Renal pelvis (tissue), 12 donors: ENCODE data around the gene GHR. TPM values are rescaled to one million over a fixed set of nuclear protein-coding genes. Genes with fewer than 3 reads are reported as not detected.

Experiments used
- DNase-seq: peaks from one replicate; pipeline ENCODE4 v3.0.0-alpha.2; 2013
- long read RNA-seq, 16 experiments: transcript quantifications; one replicate each; lab custom pipeline, GENCODE V29; 2026
- polyA plus RNA-seq, 3 donors: library from polyadenylated mRNA; unstranded; fragments of 120-200 nt; gene quantifications; one replicate each; pipeline ENCODE4 v1.2.1, GENCODE V29; 2013; ENCODE audit not compliant: insufficient read length in 3 of 3

Gene GHR
- polyA plus RNA-seq, result 10 to 100 TPM; 13.2 to 20.0 (median 17.8) TPM
- long read RNA-seq, donor 1, full-length matches to known transcripts, result 1 of 1 reads
- long read RNA-seq, donor 1, partial matches to known transcripts, result 0 of 1 reads
- long read RNA-seq, donor 1, other reads (novel, unspliced or antisense), result 0 of 1 reads
- long read RNA-seq, donor 2, result 0 reads
- long read RNA-seq, donor 3, full-length matches to known transcripts, result 3 of 3 reads
- long read RNA-seq, donor 3, partial matches to known transcripts, result 0 of 3 reads
- long read RNA-seq, donor 3, other reads (novel, unspliced or antisense), result 0 of 3 reads
- long read RNA-seq, donor 4, result 0 reads
- long read RNA-seq, donor 5, full-length matches to known transcripts, result 2 of 2 reads
- long read RNA-seq, donor 5, partial matches to known transcripts, result 0 of 2 reads
- long read RNA-seq, donor 5, other reads (novel, unspliced or antisense), result 0 of 2 reads
- long read RNA-seq, donor 6, full-length matches to known transcripts, result 1 of 1 reads
- long read RNA-seq, donor 6, partial matches to known transcripts, result 0 of 1 reads
- long read RNA-seq, donor 6, other reads (novel, unspliced or antisense), result 0 of 1 reads
- long read RNA-seq, donor 7, full-length matches to known transcripts, result 3 of 3 reads
- long read RNA-seq, donor 7, partial matches to known transcripts, result 0 of 3 reads
- long read RNA-seq, donor 7, other reads (novel, unspliced or antisense), result 0 of 3 reads
- long read RNA-seq, donor 8, full-length matches to known transcripts, result 4 of 4 reads
- long read RNA-seq, donor 8, partial matches to known transcripts, result 0 of 4 reads
- long read RNA-seq, donor 8, other reads (novel, unspliced or antisense), result 0 of 4 reads
- long read RNA-seq, donor 9, full-length matches to known transcripts, result 3 of 9 reads
- long read RNA-seq, donor 9, partial matches to known transcripts, result 6 of 9 reads
- long read RNA-seq, donor 9, other reads (novel, unspliced or antisense), result 0 of 9 reads
- long read RNA-seq, donor 10, full-length matches to known transcripts, result 3 of 11 reads
- long read RNA-seq, donor 10, partial matches to known transcripts, result 8 of 11 reads
- long read RNA-seq, donor 10, other reads (novel, unspliced or antisense), result 0 of 11 reads
- long read RNA-seq, donor 11, result 0 reads
- long read RNA-seq, donor 12, full-length matches to known transcripts, result 1 of 1 reads
- long read RNA-seq, donor 12, partial matches to known transcripts, result 0 of 1 reads
- long read RNA-seq, donor 12, other reads (novel, unspliced or antisense), result 0 of 1 reads
- long read RNA-seq, donor 13, result 0 reads
- long read RNA-seq, donor 14, full-length matches to known transcripts, result 6 of 6 reads
- long read RNA-seq, donor 14, partial matches to known transcripts, result 0 of 6 reads
- long read RNA-seq, donor 14, other reads (novel, unspliced or antisense), result 0 of 6 reads
- long read RNA-seq, donor 15, partial matches to known transcripts, result 11 of 11 reads
- long read RNA-seq, donor 15, other reads (novel, unspliced or antisense), result 0 of 11 reads
- long read RNA-seq, donor 16, full-length matches to known transcripts, result 1 of 6 reads
- long read RNA-seq, donor 16, partial matches to known transcripts, result 5 of 6 reads
- long read RNA-seq, donor 16, other reads (novel, unspliced or antisense), result 0 of 6 reads

- DNase-seq, result peak; percentile 90
These were observed at the start of gene GHR for GRCh38 chr5:42423285-42424165. Gene GHR, plus strand, starts transcription at chr5:42423439. Its CDS starts 142,436 bp downstream, at chr5:42565875.

DNA sequence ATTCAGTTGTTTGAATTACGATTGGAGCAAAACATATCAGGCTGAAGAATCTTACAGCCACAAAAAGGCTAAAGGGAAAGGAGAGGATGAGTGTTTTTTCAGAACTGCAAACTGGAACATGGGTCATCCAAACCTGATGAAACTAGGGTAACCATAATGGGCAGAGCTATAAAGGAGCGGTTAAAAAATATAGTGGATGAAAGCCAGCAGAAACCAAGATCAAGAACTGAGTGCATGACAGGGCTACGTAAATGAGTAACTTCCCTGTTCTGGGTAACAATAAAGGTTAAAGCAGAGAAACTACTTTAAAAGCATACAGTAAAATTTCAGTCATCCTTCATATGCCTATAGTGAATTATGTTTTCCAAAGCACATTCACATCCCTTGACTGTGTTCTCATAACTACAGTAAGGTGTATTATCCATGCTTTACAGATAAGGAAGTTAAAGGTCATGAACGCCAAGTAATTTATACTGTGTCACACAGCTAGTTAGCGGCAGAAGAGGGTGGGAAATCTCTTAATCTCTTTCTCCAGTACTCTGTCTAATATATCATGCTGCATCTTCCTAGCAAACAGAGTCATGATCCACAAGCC lies 48.5 kb upstream of the GHR start:
- DNase-seq, result no peak

GRCh38 chr5:42377496-42377895 lies 45.7 kb upstream of the GHR start:
- no peak for DNase-seq

DNA sequence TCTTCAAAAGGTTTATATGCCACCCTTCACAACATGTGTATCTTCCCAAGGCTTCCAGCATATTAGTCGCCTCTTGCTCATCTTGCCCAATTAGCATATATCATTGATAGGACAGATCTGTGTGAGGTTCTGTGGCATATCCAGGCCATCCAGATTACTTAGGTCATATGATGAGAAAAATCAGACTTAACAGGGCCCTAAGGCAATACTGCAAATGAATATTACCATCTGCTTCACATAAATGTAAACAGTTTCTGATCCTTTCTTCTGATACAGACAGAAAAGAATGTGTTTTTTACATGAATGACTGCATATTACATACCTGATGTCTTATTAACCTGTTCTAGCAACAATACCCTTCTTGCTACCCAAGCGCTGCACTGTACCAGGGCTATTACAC lies 41.3 kb upstream of the GHR start:
- no peak for DNase-seq

GRCh38 chr5:42387563-42387962 lies 35.7 kb upstream of the GHR start:
- DNase-seq, result no peak

- no peak for DNase-seq
These were observed 33.1 kb upstream of the GHR start for GRCh38 chr5:42390115-42390514.

DNA sequence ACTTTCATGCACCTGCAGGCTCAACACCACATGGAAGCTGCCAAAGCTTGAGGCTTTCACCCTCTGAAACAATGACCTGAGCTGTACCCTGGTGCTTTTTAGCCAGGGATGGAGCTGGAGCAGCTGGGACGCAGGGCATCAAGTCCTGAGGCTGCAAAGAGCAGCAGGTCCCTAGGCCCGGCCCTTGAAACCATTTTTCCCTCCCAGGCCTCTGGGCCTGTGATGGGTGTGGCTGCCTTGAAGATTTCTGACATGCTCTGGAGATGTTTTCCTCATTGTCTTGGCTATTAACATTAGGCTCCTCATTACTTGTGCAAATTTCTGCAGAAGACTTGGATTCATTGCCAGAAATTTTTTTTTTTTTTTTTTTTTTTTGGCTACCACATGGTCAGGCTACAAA lies 30.3 kb upstream of the GHR start:
- no peak for DNase-seq

DNA sequence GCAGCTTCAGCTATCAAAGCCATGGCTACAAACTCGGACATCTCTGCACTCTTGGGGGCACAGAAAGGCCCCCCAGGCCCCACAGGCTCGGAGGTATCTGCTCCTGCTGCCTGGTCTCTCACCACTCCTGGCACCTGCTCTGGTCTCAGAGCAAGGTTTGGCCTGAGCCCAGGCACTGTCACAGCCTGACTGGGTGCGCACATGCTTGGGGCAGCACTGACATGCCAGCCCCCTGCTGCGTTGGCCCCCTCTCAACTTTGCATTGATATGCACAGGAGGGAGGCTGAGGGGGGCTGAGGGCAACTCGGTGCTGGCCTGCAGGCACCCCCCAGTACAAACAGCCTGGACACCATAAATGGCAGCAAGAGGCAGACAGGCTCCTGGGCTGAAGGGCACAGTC lies 27.1 kb upstream of the GHR start:
- DNase-seq, result no peak

- DNase-seq, result no peak
These were observed 26.0 kb upstream of the GHR start for GRCh38 chr5:42397267-42397666.

- DNase-seq, result no peak
These were observed 23.5 kb upstream of the GHR start for GRCh38 chr5:42399702-42400101.

DNA sequence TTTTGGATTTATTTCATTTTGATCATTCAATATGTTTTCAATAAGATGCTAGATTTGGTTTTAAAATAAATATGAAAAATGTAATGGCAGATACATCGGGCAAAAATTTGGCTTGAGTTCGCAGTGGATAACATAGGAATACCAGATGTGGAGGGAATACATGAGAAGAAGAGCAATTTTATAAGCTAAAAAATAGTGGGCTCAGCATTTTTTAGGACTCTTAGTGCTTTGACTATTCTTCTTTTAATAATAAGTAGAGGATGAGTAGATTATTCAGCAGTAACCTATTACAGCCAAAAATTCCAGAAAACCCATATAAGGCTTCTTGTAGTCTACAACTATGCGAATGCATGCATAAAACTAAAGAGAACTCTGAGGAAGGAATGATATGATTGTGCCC lies 22.8 kb upstream of the GHR start:
- DNase-seq, result no peak

GRCh38 chr5:42403236-42403635 lies 20.0 kb upstream of the GHR start:
- DNase-seq, result no peak

- no peak for DNase-seq
These were observed 18.9 kb upstream of the GHR start for GRCh38 chr5:42404366-42404765.

GRCh38 chr5:42419294-42419693 lies 3.9 kb upstream of the GHR start:
- DNase-seq, result no peak

GRCh38 chr5:42422656-42423280 lies 471 bp upstream of the GHR start:
- DNase-seq, result no peak

DNA sequence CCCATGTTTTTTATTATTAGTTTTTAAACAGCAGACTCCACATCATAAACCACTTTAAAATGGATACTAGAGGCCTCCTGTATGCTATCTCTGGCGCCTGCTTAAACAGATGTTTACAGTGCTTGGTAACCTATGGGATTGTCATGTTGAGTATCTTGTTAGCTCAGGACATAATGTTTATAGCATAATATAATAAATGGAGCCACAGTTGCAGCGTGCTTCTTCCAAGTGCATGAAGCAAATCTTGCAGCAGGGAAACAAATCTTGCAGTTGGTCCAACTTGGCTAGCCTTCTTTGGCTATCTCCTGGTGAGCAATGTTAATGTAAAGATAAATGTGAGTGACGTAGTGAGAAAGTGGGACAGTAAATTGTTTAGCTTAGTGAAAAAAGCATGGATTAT lies 2.8 kb downstream of the GHR start:
- DNase-seq, result no peak

GRCh38 chr5:42429694-42430093 lies 6.5 kb downstream of the GHR start:
- DNase-seq, result no peak

DNA sequence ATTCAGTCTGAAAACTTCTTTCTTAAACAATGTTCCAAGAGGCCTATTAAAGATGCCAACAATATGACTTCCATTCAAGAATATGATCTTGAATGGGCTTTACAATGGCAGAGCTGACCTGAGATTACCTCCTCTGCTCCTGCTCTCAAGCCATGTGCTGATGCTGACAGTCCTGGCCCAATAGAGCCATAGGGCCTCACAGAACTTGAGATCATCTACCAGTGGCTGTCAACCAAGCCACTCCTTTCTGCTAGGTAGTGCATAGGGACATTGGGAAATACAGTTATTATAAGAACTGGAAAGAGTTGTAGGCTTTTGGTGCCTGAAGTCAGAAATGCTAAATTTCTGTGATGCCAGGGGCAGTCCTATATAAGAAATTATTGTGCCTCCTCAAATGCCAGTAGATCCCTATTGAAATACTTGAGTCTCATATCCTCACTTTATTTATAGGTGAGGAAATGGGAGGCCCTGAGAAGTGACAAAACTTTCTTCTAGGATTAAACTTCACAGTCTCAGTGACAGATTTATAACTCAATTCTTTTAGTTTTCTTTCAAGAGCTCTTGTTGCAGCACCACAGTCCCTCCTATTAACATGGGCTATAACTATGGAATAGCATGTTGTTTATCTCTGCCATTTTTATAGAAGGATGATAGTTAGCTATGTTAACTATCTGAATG lies 10.9 kb downstream of the GHR start:
- DNase-seq, result no peak

DNA sequence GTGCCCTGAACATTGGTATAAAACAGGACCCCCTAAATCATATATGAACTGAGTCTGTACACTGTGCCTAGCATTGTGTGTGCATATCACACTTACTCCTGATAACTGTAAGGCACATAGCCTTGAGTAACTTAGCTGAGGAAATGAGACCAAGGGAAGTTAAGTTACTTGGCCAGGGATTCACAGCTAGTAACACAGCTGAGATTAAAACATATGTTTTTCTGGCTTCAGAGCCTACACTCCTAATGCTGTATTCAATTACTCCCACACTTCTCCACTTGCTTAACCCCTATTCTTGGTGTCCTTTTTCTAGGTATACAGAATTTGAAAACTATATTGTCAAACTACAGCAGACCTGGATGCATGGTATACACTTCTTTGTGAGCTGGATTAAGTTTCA lies 12.8 kb downstream of the GHR start:
- DNase-seq, result no peak
